HG02798 (cell line): ENCODE data around the gene NPM3.
"Not testable (repeated sequence)": the region's sequence is repeated elsewhere in the genome, so short reads cannot be mapped to it uniquely, and the experiment has no call there.

Experiments used
- ATAC-seq: cut with Tn5 transposase; IDR thresholded peaks from one replicate; pipeline ENCODE4 v1.9.1; 2021; ENCODE audit warnings: mild to moderate bottlenecking; ENCODE audit not compliant: unreplicated experiment, poor library complexity

Gene NPM3

GRCh38 chr10:101812606-101813005 is 29.4 kb upstream of the NPM3 start:
- ATAC-seq = no peak

- no peak for ATAC-seq
Measured at GRCh38 chr10:101807158-101807557, 23.9 kb upstream of the NPM3 start.

GRCh38 chr10:101803511-101803910 is 20.3 kb upstream of the NPM3 start:
- no peak for ATAC-seq

- ATAC-seq = no peak
Measured at GRCh38 chr10:101797403-101798059, 14.3 kb upstream of the NPM3 start.

- ATAC-seq = no peak
Measured at GRCh38 chr10:101793526-101793925, 10.3 kb upstream of the NPM3 start.

- ATAC-seq = no peak
Measured at GRCh38 chr10:101789686-101790085, 6.4 kb upstream of the NPM3 start.

- ATAC-seq = not testable (repeated sequence)
Measured at GRCh38 chr10:101789231-101789630, 6.0 kb upstream of the NPM3 start.

- ATAC-seq = no peak
Measured at GRCh38 chr10:101785801-101786200, 2.6 kb upstream of the NPM3 start.

- no peak for ATAC-seq
Measured at GRCh38 chr10:101784558-101784957, 1.3 kb upstream of the NPM3 start.

- no peak for ATAC-seq
Measured at GRCh38 chr10:101783736-101784118, 481 bp upstream of the NPM3 start.

GRCh38 chr10:101781984-101782810 is 1.0 kb downstream of the NPM3 start:
- no peak for ATAC-seq

GRCh38 chr10:101781655-101781983 is 1.6 kb downstream of the NPM3 start:
- no peak for ATAC-seq

- peak; percentile 44 for ATAC-seq
Measured at GRCh38 chr10:101780818-101781654, 2.2 kb downstream of the NPM3 start.

- ATAC-seq = no peak
Measured at GRCh38 chr10:101780187-101780817, 2.9 kb downstream of the NPM3 start.

GRCh38 chr10:101779544-101780186 is 3.6 kb downstream of the NPM3 start:
- peak; percentile 58 for ATAC-seq

GRCh38 chr10:101778781-101779543 is 4.3 kb downstream of the NPM3 start:
- ATAC-seq = no peak

GRCh38 chr10:101778151-101778780 is 5.0 kb downstream of the NPM3 start:
- no peak for ATAC-seq

- no peak for ATAC-seq
Measured at GRCh38 chr10:101777619-101778145, 5.6 kb downstream of the NPM3 start.
